SJCRH30 (cell line): ENCODE data around the gene FBXW7. TPM values are rescaled to one million over a fixed set of nuclear protein-coding genes. Genes with fewer than 3 reads are reported as not detected.

Experiments used
- DNase-seq, 2 experiments: peaks; one replicate each; pipeline ENCODE4 v3.0.0-alpha.2; 2015 to 2020
- H3K27ac ChIP-seq: fragments of 250-450 bp; sonication (Bioruptor Pico); 2 replicates; pipeline ENCODE4 v1.5.1; 2020; ENCODE audit warnings: mild to moderate bottlenecking, moderate library complexity
- H3K27me3 ChIP-seq: fragments of 250-450 bp; sonication (Bioruptor Pico); 2 replicates; pipeline ENCODE4 v1.5.1; 2020; ENCODE audit warnings: mild to moderate bottlenecking, moderate library complexity
- H3K36me3 ChIP-seq: fragments of 250-450 bp; sonication (Bioruptor Pico); 2 replicates; pipeline ENCODE4 v1.5.1; 2020; ENCODE audit warnings: mild to moderate bottlenecking, moderate library complexity
- H3K4me1 ChIP-seq: fragments of 250-450 bp; sonication (Bioruptor Pico); 2 replicates; pipeline ENCODE4 v1.5.1; 2020; ENCODE audit warnings: mild to moderate bottlenecking, moderate library complexity
- H3K4me3 ChIP-seq: fragments of 250-450 bp; sonication (Bioruptor Pico); 2 replicates; pipeline ENCODE4 v1.5.1; 2020; ENCODE audit warnings: mild to moderate bottlenecking, moderate library complexity
- H3K9me3 ChIP-seq: fragments of 250-450 bp; sonication (Bioruptor Pico); replicated peaks from 2 replicates; pipeline ENCODE4 v1.5.1; 2020; ENCODE audit warnings: mild to moderate bottlenecking, moderate library complexity
- total RNA-seq: library from RNA; depleted of rRNA; stranded (reverse); fragments of >200 nt; shearing (Covaris generic); gene quantifications from 2 replicates; pipeline ENCODE4 v1.2.3, GENCODE V29; 2014

The FBXW7 gene
- total RNA-seq, 1 experiment from 2014 or later: 35.0 TPM

- Histone ChIP-seq H3K9me3 (no peaks in the 10 kb centered on the region), H3K4me3 (no peak overlapping the region), H3K4me1 (no peaks in the 10 kb centered on the region), H3K27ac (no peak overlapping the region), H3K27me3 (no peaks in the 10 kb centered on the region), H3K36me3 (no peaks in the 10 kb centered on the region)
- DNase-seq: no peak
Measured at GRCh38 chr4:152482211-152482610, 53.7 kb downstream of the FBXW7 start.

DNA sequence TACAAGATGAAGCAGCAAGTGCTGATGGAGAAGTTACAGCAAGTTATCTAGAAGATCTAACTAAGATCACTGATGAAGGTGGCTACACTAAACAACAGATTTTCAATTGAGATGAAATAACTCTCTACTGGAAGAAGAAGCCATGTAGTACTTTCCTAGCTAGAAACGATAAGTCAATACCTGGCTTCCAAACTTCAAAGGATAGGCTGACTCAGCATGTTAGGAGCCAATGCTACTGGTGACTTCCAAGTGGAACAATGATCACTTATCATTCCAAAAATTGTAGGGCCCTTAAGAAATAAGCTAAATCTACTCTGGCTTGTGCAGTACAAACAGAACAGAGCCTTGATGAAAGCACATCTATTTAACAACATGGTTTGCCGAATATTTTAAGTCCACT is 55.0 kb downstream of the FBXW7 start:
- Histone ChIP-seq H3K27ac (no peak overlapping the region), H3K27me3 (no peaks in the 10 kb centered on the region), H3K4me1 (no peaks in the 10 kb centered on the region), H3K9me3 (no peaks in the 10 kb centered on the region), H3K36me3 (no peaks in the 10 kb centered on the region), H3K4me3 (no peak overlapping the region)
- DNase-seq: no peak

- no peak overlapping the region for H3K4me3 ChIP-seq
- no peaks in the 10 kb centered on the region for H3K36me3 ChIP-seq
- H3K27ac ChIP-seq: no peak overlapping the region
- H3K27me3 ChIP-seq: no peaks in the 10 kb centered on the region
- DNase-seq: no peak
- no peaks in the 10 kb centered on the region for H3K9me3 ChIP-seq
- H3K4me1 ChIP-seq: no peaks in the 10 kb centered on the region
Measured at GRCh38 chr4:152480326-152480725, 55.6 kb downstream of the FBXW7 start.

GRCh38 chr4:152479428-152480026 is 56.4 kb downstream of the FBXW7 start:
- Histone ChIP-seq H3K4me1 (no peaks in the 10 kb centered on the region), H3K27ac (no peak overlapping the region), H3K9me3 (no peaks in the 10 kb centered on the region), H3K36me3 (no peaks in the 10 kb centered on the region), H3K27me3 (no peaks in the 10 kb centered on the region), H3K4me3 (no peak overlapping the region)
- DNase-seq: no peak

DNA sequence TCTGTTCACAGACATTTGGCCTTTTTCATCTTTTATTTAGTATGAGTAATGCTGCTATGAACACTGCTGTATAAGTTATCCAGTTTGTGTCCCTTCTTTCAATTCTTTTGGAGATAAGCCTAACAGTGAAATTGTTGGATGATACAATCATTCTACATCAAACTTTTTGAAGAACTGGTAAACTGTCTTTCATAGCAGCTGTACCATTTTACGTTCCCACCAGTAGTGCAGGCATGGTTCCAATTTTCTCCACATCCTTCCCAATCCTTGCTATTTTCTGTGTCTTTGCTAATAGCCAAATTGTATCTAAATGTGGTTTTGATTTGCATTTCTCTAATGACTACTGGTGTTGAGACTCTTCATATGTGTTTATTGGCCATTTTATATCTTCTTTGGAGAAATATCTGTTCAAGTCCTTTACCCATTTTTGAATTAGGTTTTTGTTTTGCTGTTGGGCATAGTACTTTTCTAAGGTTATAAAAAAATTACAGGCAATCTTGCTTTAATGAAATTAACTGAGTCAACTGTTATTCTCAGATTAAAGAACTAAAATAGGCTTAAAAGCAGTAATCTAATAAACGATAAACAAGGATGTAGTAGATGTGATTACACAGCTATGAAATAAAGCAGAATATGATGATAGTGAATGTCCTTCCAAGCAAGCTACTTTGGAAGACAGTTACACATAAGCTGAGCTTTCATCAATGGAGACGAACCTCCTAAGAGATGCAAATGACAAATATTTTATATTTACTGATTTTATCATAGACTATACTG is 57.2 kb downstream of the FBXW7 start:
- no peak for DNase-seq
- H3K36me3 ChIP-seq: no peaks in the 10 kb centered on the region
- no peaks in the 10 kb centered on the region for H3K27me3 ChIP-seq
- no peak overlapping the region for H3K4me3 ChIP-seq
- H3K4me1 ChIP-seq: no peaks in the 10 kb centered on the region
- no peak overlapping the region for H3K27ac ChIP-seq
- H3K9me3 ChIP-seq: no peaks in the 10 kb centered on the region

- Histone ChIP-seq H3K27ac (no peak overlapping the region), H3K27me3 (no peaks in the 10 kb centered on the region), H3K4me3 (no peak overlapping the region), H3K9me3 (no peaks in the 10 kb centered on the region), H3K4me1 (no peaks in the 10 kb centered on the region), H3K36me3 (no peaks in the 10 kb centered on the region)
- DNase-seq: no peak
Measured at GRCh38 chr4:152476796-152477195, 59.1 kb downstream of the FBXW7 start.

- no peaks in the 10 kb centered on the region for H3K9me3 ChIP-seq
- no peak overlapping the region for H3K27ac ChIP-seq
- no peak for DNase-seq
- H3K4me1 ChIP-seq: no peaks in the 10 kb centered on the region
- no peak overlapping the region for H3K4me3 ChIP-seq
- no peaks in the 10 kb centered on the region for H3K27me3 ChIP-seq
- 0 out of 2 replicates have a peak, but pooled peaks cover 2% of the 10 kb centered on the region for H3K36me3 ChIP-seq
Measured at GRCh38 chr4:152471251-152471792, 64.6 kb downstream of the FBXW7 start.

- Histone ChIP-seq H3K27ac (no peak overlapping the region), H3K4me3 (no peak overlapping the region), H3K9me3 (no peaks in the 10 kb centered on the region), H3K36me3 (0 out of 2 replicates have a peak, but pooled peaks cover 2% of the 10 kb centered on the region), H3K27me3 (no peaks in the 10 kb centered on the region), H3K4me1 (no peaks in the 10 kb centered on the region)
- DNase-seq: no peak
Measured at GRCh38 chr4:152468408-152468807, 67.5 kb downstream of the FBXW7 start.

DNA sequence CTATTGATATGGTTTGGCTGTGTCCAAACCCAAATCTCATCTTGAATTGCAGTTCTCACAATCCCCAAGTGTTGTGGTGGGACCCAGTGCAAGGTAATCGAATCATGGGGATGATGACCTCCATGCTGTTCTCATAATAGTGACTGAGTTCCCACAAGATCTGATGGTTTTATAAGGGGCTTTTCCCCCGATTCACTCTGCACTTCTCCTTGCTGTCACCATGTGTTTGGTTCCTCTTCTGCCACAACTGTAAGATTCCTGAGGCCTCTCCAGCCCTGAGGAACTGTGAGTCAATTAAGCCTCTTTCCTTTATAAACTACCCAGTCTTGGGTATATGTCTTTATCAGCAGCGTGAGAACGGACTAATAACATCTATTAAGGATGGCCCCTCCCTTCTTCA is 68.8 kb downstream of the FBXW7 start:
- Histone ChIP-seq H3K27me3 (no peaks in the 10 kb centered on the region), H3K4me3 (no peak overlapping the region), H3K27ac (no peak overlapping the region), H3K9me3 (no peaks in the 10 kb centered on the region), H3K4me1 (no peaks in the 10 kb centered on the region; the same call in none of the 2 replicates), H3K36me3 (0 out of 2 replicates have a peak, but pooled peaks cover 2% of the 10 kb centered on the region)
- no peak for DNase-seq

- no peaks in the 10 kb centered on the region for H3K9me3 ChIP-seq
- no peak overlapping the region for H3K27ac ChIP-seq
- peaks cover 8% of the 10 kb centered on the region for H3K4me1 ChIP-seq
- DNase-seq: no peak
- H3K36me3 ChIP-seq: no peaks in the 10 kb centered on the region
- H3K4me3 ChIP-seq: no peak overlapping the region
- no peaks in the 10 kb centered on the region for H3K27me3 ChIP-seq
Measured at GRCh38 chr4:152464030-152464823, 71.7 kb downstream of the FBXW7 start.

DNA sequence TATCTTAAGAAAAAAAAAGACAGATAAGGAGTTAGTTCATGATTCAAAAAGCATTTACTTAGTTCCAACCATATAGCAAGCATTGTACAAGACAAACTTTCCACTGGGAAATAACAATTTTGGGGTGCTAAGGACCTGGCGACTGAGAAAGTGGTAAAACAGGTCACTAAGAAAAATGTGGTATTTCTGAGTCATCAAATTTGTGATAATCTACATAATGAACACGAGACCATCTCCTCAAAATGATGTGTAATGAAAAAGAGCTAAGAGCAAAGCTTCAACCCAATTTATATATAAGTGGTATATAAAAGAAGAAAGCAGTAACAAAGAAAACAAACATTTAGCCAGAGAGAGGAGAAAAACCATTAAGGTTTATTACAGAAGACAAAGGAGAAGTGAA is 72.3 kb downstream of the FBXW7 start:
- Histone ChIP-seq H3K27ac (no peak overlapping the region), H3K4me3 (no peak overlapping the region), H3K36me3 (no peaks in the 10 kb centered on the region), H3K9me3 (no peaks in the 10 kb centered on the region), H3K27me3 (no peaks in the 10 kb centered on the region), H3K4me1 (peaks cover 8% of the 10 kb centered on the region)
- no peak for DNase-seq

DNA sequence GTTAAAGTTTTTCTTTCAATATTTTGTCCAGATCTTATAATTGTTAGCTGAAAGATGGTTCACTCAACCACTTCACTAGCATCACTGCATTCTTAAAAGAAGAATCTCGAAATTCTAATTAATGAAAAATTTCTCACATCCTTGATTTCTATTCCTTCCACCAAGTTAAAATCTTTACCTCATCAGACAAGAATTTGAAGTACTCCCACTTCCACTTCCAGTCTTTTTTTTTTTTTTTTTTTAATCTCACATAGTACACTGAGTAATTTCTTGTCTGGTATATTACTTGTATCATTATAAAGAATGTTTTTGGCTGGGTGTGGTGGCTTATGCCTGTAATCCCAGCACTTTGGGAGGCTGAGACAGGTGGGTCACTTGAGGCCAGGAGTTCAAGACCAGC is 73.2 kb downstream of the FBXW7 start:
- no peak for DNase-seq

GRCh38 chr4:152462047-152462446 is 73.8 kb downstream of the FBXW7 start:
- no peaks in the 10 kb centered on the region for H3K27me3 ChIP-seq
- peaks cover 8% of the 10 kb centered on the region for H3K4me1 ChIP-seq
- H3K9me3 ChIP-seq: no peaks in the 10 kb centered on the region
- no peaks in the 10 kb centered on the region for H3K36me3 ChIP-seq
- H3K4me3 ChIP-seq: no peak overlapping the region
- peak overlapping the region; percentile 45 for H3K27ac ChIP-seq
- peak; percentile 13 to 35 for DNase-seq

More for the DNA sequence above, 73.2 kb downstream of the FBXW7 start:
- H3K36me3 ChIP-seq: no peaks in the 10 kb centered on the region
- no peaks in the 10 kb centered on the region for H3K9me3 ChIP-seq
- H3K4me3 ChIP-seq: no peak overlapping the region
- no peaks in the 10 kb centered on the region for H3K27me3 ChIP-seq
- peaks cover 8% of the 10 kb centered on the region for H3K4me1 ChIP-seq
- H3K27ac ChIP-seq: peak overlapping the region; percentile 45

DNA sequence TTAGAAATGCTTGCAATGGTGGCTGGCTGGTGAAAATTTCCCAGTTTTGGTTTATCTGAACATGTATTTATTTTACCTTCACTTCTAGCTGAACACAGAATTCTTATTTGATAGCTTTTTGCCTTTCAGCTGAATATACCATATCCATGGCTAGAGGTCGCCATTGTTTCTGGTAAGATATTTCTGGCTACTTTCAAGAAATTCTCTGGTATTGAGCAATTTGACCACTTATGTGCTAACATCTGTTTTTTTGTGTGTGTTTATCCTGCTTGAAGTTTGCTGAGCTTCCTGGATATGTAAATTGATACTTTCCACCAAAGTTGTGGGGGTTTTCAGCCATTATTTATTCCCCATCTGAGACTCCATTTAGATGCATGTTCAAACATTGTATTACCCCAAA is 75.4 kb downstream of the FBXW7 start:
- DNase-seq: peak in 1 of 2 experiments; percentile 16
- no peak overlapping the region for H3K4me3 ChIP-seq
- no peaks in the 10 kb centered on the region for H3K9me3 ChIP-seq
- no peaks in the 10 kb centered on the region for H3K36me3 ChIP-seq
- peaks cover 8% of the 10 kb centered on the region for H3K4me1 ChIP-seq
- no peaks in the 10 kb centered on the region for H3K27me3 ChIP-seq
- no peak overlapping the region for H3K27ac ChIP-seq

GRCh38 chr4:152459326-152459725 is 76.6 kb downstream of the FBXW7 start:
- H3K27me3 ChIP-seq: no peaks in the 10 kb centered on the region
- H3K27ac ChIP-seq: no peak overlapping the region
- no peak overlapping the region for H3K4me3 ChIP-seq
- H3K36me3 ChIP-seq: no peaks in the 10 kb centered on the region
- no peaks in the 10 kb centered on the region for H3K9me3 ChIP-seq
- peaks cover 8% of the 10 kb centered on the region for H3K4me1 ChIP-seq
- no peak for DNase-seq
